Activated CD4-positive, alpha-beta T cell treated with anti-CD3 and anti-CD28 coated beads for 48 hours (primary cell): Measurements from ENCODE around the gene SKA1.
"Not testable (repeated sequence)": the region's sequence is repeated elsewhere in the genome, so short reads cannot be mapped to it uniquely, and the experiment has no call there.

ENCODE experiments used
- DNase-seq: peaks from one replicate; pipeline ENCODE4 v3.0.0-alpha.2; 2020

The SKA1 gene

DNA sequence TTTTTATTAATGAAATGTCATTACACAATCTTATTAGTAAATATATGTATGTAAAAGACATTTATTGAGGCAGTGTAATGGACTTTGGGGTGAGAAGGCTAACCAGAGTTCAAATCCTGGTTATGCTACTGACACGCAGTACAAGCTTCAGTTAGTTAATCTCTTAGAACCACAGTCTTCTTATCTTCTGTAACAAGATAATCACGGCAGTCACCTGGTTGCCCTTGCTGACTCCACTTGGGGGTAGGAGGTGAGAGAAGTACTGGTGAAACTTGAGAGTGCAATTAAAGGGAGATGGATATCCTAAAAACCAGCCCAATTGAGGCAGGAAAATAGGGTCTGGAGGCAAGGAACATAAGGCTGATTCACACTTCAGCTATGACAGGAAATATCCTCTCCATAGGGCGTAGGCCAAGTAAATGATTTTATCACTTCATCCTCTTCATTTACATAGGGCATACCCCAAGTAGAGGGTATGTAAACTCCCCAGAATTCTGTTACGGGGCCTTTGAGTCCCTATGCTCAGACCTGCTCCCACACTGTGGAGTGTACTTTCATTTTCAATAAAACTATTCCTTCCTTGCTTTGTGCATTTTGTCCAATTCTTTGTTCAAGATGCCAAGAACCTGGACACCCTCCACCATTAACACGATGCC lies 21.3 kb downstream of the SKA1 start:
- no peak for DNase-seq

DNA sequence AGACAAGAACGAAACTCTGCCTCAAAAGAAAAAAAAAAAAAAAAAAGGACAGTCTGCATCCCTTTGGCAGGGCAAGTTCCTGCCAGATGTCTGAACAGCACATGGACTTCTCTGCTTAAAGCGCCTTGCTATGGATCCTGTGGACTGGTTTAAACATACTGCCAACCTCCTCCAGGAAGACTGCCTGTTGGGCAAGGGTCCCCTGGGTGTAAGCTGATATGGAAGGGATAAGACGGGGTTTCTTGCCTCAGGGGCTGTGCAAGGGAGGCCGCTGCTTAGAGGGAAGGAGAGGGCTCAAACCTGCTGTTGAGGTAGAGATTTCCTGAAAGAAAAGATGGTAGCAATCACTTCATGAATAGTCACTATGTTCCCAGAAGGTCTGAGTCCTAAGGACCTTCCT lies 22.2 kb downstream of the SKA1 start:
- no peak for DNase-seq

DNA sequence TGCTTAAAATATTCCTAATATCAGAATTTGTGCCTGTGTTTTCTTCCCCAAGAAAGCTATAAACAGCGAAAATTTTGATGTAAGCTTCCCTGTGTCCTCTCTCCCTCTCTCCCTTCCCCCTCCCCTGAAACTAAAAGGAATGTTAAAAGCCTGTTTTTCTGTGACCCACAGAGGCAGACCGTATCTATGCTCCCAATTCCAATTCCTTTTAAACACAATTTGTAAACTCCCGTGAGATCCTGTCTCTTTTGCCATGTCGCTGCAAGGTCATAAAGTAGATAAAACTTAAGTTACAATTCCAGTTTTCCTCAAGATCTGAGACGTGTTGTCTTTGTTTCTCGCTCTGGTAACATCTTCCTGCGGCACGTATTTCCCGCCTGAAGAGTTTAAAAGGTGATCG lies 23.3 kb downstream of the SKA1 start:
- no peak for DNase-seq

DNA sequence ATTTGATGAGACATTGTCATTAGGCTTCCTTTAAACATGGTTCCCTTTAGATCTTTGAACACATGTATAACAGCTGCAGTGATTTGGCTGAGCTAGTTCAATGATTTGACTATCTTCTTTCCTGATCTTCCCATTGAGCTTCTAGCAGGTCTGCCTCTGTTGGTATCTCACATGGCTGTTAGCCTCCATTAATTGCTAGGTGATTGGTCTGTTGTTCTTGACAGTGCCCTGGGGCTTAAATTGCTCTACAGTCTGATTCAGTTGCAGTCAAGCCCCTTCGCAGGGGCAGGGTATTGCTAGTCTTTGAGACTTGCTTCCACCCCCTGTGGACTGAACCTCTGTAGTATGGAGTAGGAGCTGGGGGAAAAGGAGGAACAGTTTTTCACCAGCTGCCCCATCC lies 24.1 kb downstream of the SKA1 start:
- DNase-seq: no peak

DNA sequence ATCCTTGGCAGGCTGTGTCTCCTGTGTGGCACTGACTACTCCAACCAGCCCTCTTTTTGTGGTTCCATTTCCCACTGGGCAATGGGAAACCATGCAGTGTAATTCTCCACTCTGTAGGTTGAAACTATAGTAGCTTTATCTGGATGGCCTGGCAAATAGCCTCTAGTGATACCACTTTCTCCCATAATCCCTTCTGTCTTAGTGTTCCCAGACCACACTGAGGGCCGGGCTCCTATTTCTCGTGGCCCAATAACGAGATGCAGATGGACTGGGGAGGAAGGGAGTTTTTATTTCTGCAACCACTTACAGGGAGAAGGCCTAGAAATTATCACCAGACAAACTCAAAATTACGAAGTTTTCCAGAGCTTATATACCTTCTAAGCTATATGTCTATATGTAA lies 24.7 kb downstream of the SKA1 start:
- DNase-seq: no peak

DNA sequence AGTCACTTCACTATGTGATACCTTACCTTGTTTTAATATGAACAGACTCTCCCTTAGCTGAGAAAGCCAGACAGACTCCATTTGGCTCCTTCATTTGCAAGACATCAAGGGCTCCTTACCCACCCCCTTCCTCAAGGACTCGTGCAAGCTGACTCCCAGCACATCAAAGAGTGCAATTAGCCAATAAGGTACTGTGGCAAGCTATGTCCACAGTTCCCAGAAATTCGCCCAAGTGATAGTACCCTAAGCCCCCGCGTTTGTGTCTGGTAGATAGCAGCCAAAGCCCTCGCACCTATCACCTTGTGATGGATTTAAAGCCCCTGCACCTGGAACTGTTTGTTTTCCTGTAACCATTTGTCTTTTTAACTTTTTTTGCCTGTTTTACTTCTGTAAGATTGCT lies 25.6 kb downstream of the SKA1 start:
- not testable (repeated sequence) for DNase-seq

DNA sequence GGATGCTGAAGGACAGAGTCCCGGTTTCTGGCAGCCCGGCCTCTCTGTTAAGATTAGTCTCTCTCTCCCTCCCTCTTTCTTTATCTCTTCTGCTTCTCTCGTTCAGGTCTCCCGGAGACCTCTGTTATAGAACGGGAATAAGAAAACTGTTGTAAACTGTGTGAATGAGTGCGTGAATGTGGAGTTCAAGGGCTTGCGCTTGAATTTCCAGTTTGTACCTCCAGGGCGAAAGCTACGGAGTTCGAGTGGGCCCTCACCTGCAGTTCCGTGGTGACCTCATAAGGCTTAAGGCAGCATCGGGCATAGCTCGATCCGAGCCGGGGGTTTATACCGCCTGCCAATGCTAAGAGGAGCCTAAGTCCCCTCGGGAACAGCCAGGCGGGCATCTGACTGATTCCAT lies 26.4 kb downstream of the SKA1 start:
- no peak for DNase-seq

DNA sequence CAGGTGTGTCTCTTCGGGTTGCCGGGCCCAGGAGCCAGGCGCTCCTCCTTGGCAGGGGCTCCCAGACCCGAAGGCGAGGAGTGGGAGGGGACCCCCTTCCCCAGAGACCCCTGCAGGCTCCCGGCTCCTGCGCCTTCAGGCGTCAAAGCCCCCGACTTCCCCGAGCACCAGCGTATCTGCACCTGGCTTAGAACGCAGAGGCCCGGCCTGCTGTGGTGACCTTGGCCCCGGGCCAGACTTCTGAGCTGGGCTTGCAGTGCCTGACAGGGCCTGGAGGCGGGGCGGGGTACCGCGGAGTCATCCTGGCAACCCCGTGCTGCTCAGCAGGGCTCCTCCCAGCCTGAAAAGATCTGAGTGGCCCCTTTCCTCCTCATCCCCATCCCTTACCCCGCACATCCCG lies 27.0 kb downstream of the SKA1 start:
- DNase-seq: peak; percentile 53

DNA sequence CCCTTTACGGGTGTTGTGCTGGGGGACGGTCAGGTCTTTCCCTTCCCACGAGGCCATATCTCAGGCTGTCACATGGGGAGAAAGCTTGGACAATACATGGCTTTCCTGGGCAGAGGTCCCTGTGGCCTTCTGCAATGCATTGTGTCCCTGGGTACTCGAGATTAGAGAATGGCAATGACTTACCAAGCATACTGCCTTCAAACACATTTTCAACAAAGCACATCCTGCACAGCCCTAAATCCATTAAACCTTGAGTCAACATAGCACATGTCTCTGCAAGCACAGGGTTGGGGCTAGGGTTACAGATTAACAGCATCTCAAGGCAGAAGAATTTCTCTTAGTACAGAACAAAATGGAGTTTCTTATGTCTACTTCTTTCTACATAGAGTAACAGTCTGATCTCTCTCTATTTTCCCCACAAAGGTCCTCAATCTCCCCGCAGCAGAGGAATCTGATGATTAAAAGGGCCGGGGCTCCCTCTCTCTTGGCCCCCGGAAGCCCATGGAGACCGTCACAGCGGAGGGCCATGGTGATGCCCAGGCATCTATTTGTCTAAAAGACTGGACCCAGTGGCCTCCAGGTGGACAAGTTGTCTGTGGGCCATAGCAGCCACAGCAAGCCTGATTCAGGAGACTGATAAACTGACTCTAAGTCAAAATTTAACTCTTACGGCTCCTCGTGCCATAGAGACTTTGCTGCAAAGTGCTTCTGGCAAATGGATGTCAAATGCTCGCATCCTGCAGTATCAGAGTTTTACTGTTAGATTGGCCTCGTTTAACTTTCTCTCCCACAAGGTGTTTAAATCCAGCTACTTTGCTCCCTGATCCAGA lies 30.1 kb downstream of the SKA1 start:
- DNase-seq: not testable (repeated sequence)

DNA sequence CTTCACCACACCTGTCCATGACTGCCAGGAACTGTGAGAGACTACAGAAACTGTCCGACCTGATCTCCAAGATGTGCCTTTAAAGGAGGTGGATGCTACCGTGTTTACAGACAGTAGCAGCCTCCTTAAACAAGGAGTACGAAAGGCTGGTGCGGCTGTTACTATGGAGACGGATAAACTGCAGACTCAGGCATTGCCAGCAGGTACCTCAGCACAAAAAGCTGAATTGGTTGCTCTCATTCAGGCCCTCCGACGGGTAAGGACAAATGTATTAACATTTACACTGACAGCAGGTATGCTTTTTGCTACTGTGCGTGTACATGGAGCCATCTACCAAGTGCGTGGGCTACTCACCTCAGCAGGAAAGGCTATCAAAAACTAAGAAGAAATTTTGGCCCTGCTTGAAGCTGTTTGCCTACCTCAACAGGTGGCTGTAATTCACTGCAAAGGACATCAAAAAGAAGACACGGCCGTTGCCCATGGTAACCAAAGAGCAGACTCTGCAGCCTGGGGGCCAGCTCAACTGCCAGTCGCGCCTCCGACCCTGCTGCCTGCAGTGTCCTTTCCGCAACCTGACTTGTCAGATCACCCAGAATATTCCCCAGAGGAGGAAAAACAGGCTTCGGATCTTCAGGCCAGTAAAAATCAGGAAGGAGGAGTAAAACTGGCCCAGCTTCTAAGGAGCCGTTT lies 30.9 kb downstream of the SKA1 start:
- DNase-seq: no peak

DNA sequence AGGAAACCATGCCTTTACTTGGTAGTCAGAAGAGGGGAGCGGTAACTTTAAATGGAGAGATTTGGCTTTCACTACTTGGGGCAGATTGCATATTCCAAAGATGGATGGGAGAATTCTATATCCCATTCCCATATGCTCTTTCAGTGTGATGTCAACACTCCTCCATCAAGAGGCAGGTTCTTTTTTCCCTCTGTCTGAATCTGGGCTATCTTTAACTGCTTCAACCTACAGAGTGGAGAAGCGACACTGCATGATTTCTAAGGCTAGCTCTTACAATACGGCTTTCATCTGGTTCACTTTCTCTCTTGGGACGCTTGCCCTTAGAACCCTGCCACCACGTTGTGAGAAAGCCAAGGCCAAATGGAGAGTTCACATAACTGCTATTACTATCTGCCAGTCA lies 34.4 kb downstream of the SKA1 start:
- no peak for DNase-seq

DNA sequence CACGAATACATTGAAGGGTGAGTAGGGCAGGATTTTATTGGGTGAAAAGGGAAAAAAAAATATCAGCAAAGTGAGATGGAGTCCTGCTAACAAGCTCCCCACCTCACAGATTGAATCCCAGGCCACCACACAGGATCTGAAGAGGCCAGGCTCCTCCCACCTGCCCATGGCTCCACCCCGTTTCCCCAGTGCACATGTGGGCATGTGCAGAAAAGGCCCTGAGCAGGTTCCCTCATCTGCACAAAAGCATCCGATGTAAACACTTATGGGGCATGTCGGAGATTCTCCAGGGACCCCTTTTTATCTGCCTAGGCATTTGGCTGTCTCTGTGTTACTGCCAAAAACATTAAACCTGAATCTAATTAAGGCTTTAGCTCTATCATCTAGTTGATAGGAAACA lies 35.2 kb downstream of the SKA1 start:
- DNase-seq: no peak

DNA sequence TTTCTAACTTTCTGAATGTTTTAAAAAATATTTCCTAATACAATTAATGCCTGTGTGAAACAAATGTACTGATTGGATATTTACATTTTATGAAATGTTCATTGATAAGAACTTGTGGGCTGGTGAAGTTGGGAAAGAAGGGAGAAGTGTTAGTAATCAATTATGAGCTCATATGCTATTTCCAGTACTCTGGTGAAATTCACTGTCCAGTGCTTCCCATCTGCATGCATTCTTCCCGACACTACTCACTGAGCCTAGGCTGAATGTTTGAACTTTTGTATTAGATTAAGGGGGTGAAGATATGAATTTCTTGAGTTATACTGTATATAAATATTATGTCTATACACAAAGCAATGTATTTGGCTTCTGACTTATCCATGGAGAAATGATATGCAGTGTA lies 36.0 kb downstream of the SKA1 start:
- DNase-seq: no peak

DNA sequence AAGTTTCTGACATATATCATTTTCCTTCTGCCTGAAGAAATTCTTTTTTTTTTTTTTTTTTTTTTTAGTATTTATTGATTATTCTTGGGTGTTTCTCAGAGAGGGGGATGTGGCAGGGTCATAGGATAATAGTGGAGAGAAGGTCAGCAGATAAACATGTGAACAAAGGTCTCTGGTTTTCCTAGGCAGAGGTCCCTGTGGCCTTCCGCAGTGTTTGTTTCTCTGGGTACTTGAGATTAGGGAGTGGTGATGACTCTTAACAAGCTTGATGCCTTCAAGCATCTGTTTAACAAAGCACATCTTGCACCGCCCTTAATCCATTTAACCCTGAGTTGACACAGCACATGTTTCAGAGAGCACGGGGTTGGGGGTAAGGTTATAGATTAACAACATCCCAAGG lies 42.0 kb downstream of the SKA1 start:
- DNase-seq: not testable (repeated sequence)

DNA sequence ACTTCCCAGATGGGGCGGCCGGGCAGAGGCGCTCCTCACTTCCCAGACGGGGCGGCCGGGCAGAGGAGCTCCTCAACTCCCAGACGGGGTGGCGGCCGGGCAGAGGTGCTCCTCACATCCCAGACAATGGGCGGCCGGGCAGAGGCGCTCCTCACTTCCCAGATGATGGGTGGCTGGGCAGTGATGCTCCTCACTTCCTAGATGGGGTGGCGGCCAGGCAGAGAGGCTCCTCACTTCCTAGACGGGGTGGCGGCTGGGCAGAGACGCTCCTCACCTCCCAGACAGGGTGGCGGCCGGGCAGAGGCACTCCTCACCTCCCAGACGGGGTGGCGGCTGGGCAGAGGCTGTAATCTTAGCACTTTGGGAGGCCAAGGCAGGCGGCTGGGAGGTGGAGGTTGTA lies 42.9 kb downstream of the SKA1 start:
- not testable (repeated sequence) for DNase-seq

DNA sequence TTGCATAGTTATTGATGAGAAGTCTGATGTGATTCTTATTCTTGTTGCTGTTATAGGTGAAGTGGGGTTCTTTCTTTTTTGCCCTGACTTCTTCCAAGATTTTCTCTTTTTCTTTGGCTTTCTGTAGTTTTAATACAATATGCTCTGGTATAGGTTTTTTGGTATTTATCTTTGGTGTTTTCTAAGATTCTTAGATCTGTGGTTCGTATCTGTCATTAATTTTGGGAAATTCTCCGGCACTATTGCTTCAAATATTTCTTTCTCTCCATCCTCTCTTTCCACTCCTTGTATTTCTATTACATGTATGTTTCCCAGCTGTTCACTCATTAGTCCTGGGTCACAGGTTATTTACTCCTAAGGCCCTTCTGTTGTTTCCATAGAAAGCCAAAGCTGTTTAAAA lies 43.8 kb downstream of the SKA1 start:
- DNase-seq: no peak

DNA sequence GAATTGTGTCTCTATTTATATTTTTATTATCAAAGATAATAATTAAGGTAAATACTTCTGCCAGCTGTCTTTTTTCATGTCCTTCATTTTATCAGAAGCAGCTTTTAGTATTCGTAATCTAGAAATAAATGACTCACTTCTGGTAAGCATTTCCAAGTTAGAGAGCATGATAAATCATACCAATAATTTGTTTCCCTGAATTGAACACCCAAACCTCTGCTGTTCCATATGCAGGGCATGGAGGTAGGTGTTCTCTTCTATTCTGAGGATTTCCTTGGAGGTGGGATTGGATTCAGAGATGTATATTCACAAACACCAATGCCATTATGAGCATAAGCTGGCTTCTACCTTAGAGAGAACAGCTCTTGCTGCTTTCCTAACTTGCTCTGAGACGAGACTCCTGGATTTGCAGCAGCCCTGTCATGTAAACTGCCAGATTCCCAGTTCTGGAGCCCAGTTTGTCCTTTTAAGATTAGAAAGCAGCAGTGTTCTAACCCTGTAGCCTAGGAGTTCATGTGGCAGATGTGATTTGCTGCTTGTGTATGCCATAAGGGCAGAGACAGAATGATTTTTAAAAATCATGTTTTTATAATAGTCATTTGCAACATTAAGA lies 47.5 kb downstream of the SKA1 start:
- DNase-seq: no peak

DNA sequence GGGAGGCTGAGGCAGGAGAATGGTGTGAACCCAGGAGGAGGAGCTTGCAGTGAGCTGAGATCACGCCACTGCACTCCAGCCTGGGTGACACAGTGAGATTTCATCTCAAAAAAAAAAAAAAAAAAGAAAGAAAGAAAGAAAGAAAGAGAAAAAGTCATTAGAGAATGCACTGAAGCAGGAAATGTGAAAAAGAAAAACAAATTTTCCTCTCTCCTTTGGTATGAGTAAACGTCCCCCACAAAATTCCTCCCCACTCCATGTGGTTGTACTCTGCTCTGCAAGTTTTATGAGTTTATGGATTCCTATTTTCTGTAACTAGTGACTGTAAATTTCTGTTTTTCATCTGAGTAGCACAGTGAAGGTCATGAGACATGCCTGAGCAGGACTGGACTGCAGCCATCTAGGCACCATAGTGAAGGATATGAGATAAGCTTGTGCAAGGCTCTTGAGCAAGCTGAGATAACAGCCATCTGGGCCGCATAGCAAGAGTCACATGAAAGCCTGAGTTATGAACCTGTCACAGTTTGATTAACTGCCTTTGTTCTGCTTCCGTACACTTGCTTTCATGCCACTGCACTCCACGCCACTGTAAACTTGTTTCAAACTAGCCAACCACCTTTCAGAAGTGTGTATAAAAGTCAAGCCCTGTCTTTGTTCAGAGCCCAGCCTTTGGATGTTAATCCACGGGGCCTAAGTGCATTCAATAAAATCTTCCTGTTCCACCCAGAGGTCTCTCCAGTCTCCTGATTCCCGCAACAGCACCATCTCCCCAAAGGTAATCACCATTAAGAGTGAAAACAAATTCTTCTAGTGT lies 50.2 kb downstream of the SKA1 start:
- no peak for DNase-seq

DNA sequence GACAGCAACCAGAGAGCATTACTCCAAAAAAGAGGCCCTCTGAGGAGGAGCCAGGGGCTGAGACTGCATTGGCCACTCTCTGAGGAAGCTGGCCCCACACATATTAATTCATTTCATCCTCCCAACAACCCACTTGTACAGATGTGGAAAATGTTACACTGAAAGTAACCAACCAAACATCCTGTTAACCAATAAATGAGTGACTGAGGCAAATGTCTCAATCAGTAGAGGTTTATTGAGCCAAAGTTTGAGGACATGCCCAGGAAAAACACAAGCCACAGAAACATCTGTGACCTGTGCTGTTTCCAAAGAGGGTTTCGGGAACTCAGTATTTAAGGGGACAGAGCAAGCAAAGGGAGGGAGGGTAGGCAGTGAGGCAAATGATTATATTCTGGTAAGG lies 53.0 kb downstream of the SKA1 start:
- DNase-seq: no peak

DNA sequence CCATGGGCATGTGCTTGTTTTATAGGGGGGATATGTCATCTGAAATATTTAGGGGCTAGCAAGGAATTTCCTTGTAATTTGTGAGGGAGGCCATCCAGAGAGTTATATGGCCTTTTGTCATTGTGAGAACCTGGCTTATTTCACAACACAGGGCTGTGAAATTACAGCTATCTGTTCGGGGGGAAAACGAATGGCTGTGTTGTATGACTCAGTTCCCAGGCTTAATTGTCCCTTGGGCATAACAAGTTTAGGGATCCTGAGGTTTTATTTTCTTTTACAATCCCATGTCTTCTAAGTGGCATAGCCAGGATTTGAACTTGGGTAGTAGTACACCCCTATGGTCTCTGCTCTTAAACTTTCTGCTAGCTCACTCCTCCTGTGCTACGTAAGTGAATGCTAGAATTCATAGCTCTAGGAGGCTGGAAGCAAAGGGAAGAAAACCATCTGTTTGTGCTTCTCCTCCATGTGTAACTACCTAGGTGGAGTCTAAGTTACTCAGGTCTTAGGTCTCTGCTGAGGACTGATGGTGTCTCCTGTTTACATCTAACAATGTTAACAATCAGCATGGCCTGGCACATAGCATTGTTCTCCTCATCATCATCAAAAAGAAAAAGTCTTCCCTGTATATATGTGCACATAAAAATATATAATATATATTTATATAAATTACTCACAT lies 53.8 kb downstream of the SKA1 start:
- DNase-seq: no peak

DNA sequence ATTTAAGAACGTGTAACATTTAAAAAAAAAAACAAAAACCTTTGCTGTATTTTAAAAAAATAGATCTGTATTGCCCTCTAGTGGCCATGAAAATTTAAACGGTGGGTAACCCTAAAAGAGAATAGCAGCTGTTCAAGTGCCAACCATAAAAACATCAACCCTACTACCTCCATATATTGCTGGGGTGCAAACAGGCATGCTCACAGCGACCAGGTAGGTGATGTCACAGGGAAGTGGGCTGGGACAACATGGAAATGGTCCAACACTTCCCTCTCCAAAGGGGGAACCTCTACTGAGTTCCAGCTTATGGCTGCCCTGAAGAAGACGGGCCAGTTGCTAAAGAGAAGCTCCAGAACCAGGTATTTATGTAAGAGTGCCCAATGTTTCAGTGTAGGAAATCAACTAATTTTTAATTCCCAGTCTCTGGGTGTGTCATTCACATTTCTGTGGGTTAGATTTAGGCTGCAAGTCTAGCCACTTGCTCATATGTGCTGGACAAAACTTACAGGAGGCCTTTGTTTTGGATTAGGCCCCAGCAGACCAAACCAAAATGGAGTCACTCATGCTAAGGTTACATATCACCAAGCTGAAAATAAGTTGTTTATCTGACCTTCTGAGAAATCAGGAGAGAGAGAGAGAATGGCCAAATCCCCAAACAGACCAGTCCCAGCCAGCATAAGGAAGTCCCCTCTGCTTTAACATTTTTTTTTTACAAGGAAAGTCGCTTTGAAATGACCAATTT lies 54.5 kb downstream of the SKA1 start:
- no peak for DNase-seq
